GM12878 (cell line): ENCODE data around the gene PCCB. TPM values are rescaled to one million over a fixed set of nuclear protein-coding genes. Genes with fewer than 3 reads are reported as not detected.

ENCODE experiments used
- ATAC-seq: fragments of 200-7000 bp; cut with Tn5 transposase; 3 replicates; pipeline ENCODE4 v1.9.1; 2020; ENCODE audit warnings: mild to moderate bottlenecking, moderate library complexity
- BruUV-seq: library from RNA; stranded (reverse); fragments of 400-500 nt; replicated peaks from 2 replicates; lab custom pipeline; 2021; lab: Mats Ljungman, UMichigan
- CTCF ChIA-PET: fragments of 300-600 bp; sonication (Branson Sonifier 250); formaldehyde crosslinking; extraction: SDS; loops from one replicate; lab custom pipeline; 2021; ENCODE audit warnings: inconsistent platforms; lab: Yijun Ruan, JAX
- POLR2A ChIA-PET: fragments of 350-600 bp; formaldehyde crosslinking; extraction: SDS; loops from one replicate; lab custom pipeline; 2021; ENCODE audit warnings: inconsistent platforms; lab: Charles Lee
- RAD21 ChIA-PET: fragments of 300-600 bp; sonication (Branson Sonifier 250); formaldehyde crosslinking; loops from one replicate; lab custom pipeline; 2023; ENCODE audit warnings: antibody characterized with exemption; ENCODE audit not compliant: unreplicated experiment; lab: Charles Lee
- SMC1A ChIA-PET: fragments of 300-600 bp; sonication (Branson Sonifier 250); formaldehyde crosslinking; loops from one replicate; lab custom pipeline; 2023; ENCODE audit not compliant: unreplicated experiment, uncharacterized antibody; lab: Charles Lee
- DNase-seq: peaks from one replicate; pipeline ENCODE4 v3.0.0-alpha.2; 2011; ENCODE audit warnings: low read depth, low spot score
- FAIRE-seq: peaks from 3 replicates; lab custom pipeline; 2011; peaks lifted over from hg19 to GRCh38; lab: Jason Lieb, UNC
- H2AFZ ChIP-seq: 2 replicates; pipeline ENCODE4 v1.6.0; 2011; ENCODE audit warnings: low read depth, low read length, control low read depth; ENCODE audit not compliant: control insufficient read depth
- H3K27ac ChIP-seq: 2 replicates; pipeline ENCODE4 v1.5.1; 2011; ENCODE audit warnings: control low read depth; ENCODE audit not compliant: control insufficient read depth, insufficient read depth
- H3K27me3 ChIP-seq, 2 experiments: replicated peaks in 1 of 2; 2 replicates each; pipeline versions ENCODE4 v1.6.0 to v1.6.1; 2011; ENCODE audit warnings: low read length in 1 of 2; ENCODE audit not compliant: control insufficient read depth in 2 of 2, insufficient read depth in 2 of 2
- H3K36me3 ChIP-seq, 2 experiments: 2 replicates each; pipeline ENCODE4 v1.5.1; 2011; ENCODE audit warnings: low read length in 1 of 2; ENCODE audit not compliant: control insufficient read depth in 2 of 2, insufficient read depth in 2 of 2
- H3K4me1 ChIP-seq: 2 replicates; pipeline ENCODE4 v1.6.1; 2011; ENCODE audit warnings: mild to moderate bottlenecking, low read length, moderate library complexity, mixed read lengths; ENCODE audit not compliant: control insufficient read depth, insufficient read depth
- H3K4me2 ChIP-seq: 2 replicates; pipeline ENCODE4 v1.6.0; 2011; ENCODE audit warnings: control low read depth; ENCODE audit not compliant: control insufficient read depth, insufficient read depth
- H3K4me3 ChIP-seq: fragments of 200-600 bp; sonication (generic); 2 replicates; pipeline ENCODE4 v1.5.1; 2016
- H3K79me2 ChIP-seq: 2 replicates; pipeline ENCODE4 v1.6.0; 2011; ENCODE audit warnings: low read length; ENCODE audit not compliant: control insufficient read depth, insufficient read depth
- H3K9ac ChIP-seq: 2 replicates; pipeline ENCODE4 v1.8.0; 2011; ENCODE audit warnings: low read length, control low read depth, mixed read lengths; ENCODE audit not compliant: control insufficient read depth, insufficient read depth
- H3K9me3 ChIP-seq: replicated peaks from 3 replicates; pipeline ENCODE4 v1.5.1; 2011; ENCODE audit warnings: mild to moderate bottlenecking, low read length; ENCODE audit not compliant: control insufficient read depth, insufficient read depth
- H4K20me1 ChIP-seq: 2 replicates; pipeline ENCODE4 v1.6.0; 2011; ENCODE audit not compliant: control insufficient read depth, insufficient read depth
- ATF3 ChIP-seq: IDR thresholded peaks from 2 replicates; pipeline ENCODE4 v1.6.1; 2011; ENCODE audit warnings: low read depth, mild to moderate bottlenecking, low read length, moderate library complexity, borderline replicate concordance; ENCODE audit errors: extremely low read depth
- BCL3 ChIP-seq: IDR thresholded peaks from 2 replicates; pipeline ENCODE4 v1.6.1; 2011; ENCODE audit warnings: borderline replicate concordance, low read depth, mild to moderate bottlenecking, moderate library complexity, low read length; ENCODE audit not compliant: insufficient read depth, poor library complexity, severe bottlenecking
- BMI1 ChIP-seq: fragments of 450-650 bp; IDR thresholded peaks from 2 replicates; pipeline ENCODE4 v1.6.1; 2016; ENCODE audit warnings: mild to moderate bottlenecking, moderate library complexity, borderline replicate concordance
- CEBPB ChIP-seq, 2 experiments: fragments of 150-350 bp in 1 of 2; IDR thresholded peaks; 2 replicates each; pipeline ENCODE4 v1.6.1; 2012 to 2014; ENCODE audit warnings: low read depth in 2 of 2, low read length in 2 of 2, borderline replicate concordance in 1 of 2, inconsistent platforms in 1 of 2
- CREB1 ChIP-seq: IDR thresholded peaks from 2 replicates; pipeline ENCODE4 v1.6.1; 2012; ENCODE audit warnings: low read depth, mild to moderate bottlenecking, inconsistent platforms
- DPF2 ChIP-seq: fragments of 450-650 bp; IDR thresholded peaks from 2 replicates; pipeline ENCODE4 v1.6.1; 2017; ENCODE audit warnings: mild to moderate bottlenecking
- NFIC ChIP-seq: IDR thresholded peaks from 2 replicates; pipeline ENCODE4 v1.6.1; 2012; ENCODE audit warnings: low read depth, mild to moderate bottlenecking, inconsistent platforms, low read length, moderate library complexity
- PAX5 ChIP-seq: IDR thresholded peaks from 2 replicates; pipeline ENCODE4 v1.6.1; 2011; ENCODE audit warnings: low read depth, low read length, borderline replicate concordance
- YY1 ChIP-seq: IDR thresholded peaks from 2 replicates; pipeline ENCODE4 v1.6.1; 2011; ENCODE audit warnings: low read depth, mild to moderate bottlenecking, low read length
- ZNF384 ChIP-seq: IDR thresholded peaks from 2 replicates; pipeline ENCODE4 v1.6.1; 2012; ENCODE audit warnings: low read depth, mild to moderate bottlenecking, low read length, improper control_type of control experiment, borderline replicate concordance
- ZZZ3 ChIP-seq: IDR thresholded peaks from 2 replicates; pipeline ENCODE4 v1.6.1; 2011; ENCODE audit warnings: low read depth; ENCODE audit not compliant: control insufficient read depth, insufficient read length
- WGBS: methylation state at CpG from one replicate; pipeline ENCODE4 v1.1.6; 2016; ENCODE audit warnings: low lambda C conversion rate; ENCODE audit not compliant: insufficient replicate concordance, insufficient coverage; ENCODE audit errors: missing lambda C conversion rate; 5-methylcytosine and 5-hydroxymethylcytosine counted together
- in situ Hi-C: fragments of 300-500 bp; cut with MboI; formaldehyde crosslinking; loops from 9 replicates; pipeline ENCODE4 v1.14.3; 2018; ENCODE audit warnings: mixed read lengths
- intact Hi-C: fragments of 100-400 bp; cut with micrococcal nuclease; formaldehyde crosslinking; loops from one replicate; pipeline ENCODE4 v1.14.2; 2022; ENCODE audit not compliant: unreplicated experiment
- polyA plus RNA-seq, 11 experiments: library from polyadenylated mRNA; depleted of rRNA in 4 of 11; unstranded in 6 of 11; stranded (reverse) in 5 of 11; fragments of >200 nt; fragmentation: Nextera tagmentation in 4 of 11; fragmentation: Illumina TruSeq in 1 of 11; extraction: Ambion mirVana in 4 of 11; extraction: Trizol in 1 of 11; gene quantifications; 1 replicate in 1 of 11; 2 replicates in 10 of 11; pipeline versions ENCODE4 v1.2.1 to v1.2.3, GENCODE V29; 2011 to 2016; ENCODE audit warnings: inconsistent platforms in 2 of 11, missing spikeins in 2 of 11, low read depth in 1 of 11
- total RNA-seq, 4 experiments: library from RNA; depleted of rRNA in 3 of 4; stranded (reverse); fragments of >200 nt in 3 of 4; fragmentation: Illumina TruSeq in 1 of 4; extraction: Trizol in 1 of 4; gene quantifications; 2 replicates each; pipeline versions ENCODE4 v1.2.1 to v1.2.3, GENCODE V29; 2013 to 2021
- TF ChIP-seq, protein P1 (sequence below): IDR thresholded peaks from 2 replicates; pipeline ENCODE4 v1.6.1; 2012; ENCODE audit warnings: low read depth, low read length, improper control_type of control experiment

Gene PCCB
- total and polyA plus RNA-seq, 10 of the 15 experiments (the other 5 are each of a cell fraction or from before 2014, with no cell fraction given) = 67.2 to 133 (median 86.9) TPM

DNA sequence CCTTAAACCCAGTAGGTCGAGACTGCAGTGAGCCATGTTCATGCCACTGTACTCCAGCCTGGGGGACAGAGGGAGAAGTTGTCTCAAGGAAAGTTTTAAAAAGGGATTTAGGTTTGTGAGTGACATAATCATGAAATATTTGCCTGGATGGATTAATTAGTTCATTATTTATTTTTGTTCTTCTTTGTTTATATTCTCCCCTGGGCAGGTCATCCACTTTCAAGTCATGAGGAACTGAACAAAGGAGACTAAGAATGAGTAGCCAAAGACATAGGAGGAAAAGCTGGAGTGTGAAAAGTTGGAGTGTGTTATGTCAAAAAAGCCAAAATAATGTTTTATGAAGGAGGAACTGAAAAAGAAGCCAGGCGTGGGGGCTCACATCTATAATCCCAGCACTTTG lies 17.7 kb upstream of the PCCB start:
- in situ Hi-C loops (no loop called here), intact Hi-C loops (no loop called here)
- H3K4me2 ChIP-seq = no peak overlapping the region
- no peak overlapping the region for H3K27ac ChIP-seq
- BruUV-seq = no TSS peak
- no peak overlapping the region for H3K9ac ChIP-seq
- H4K20me1 ChIP-seq = no peaks in the 10 kb centered on the region
- ChIA-PET POLR2A (no interaction called here), RAD21 (no interaction called here), CTCF (no interaction called here), SMC1A (no interaction called here)
- no peaks in the 10 kb centered on the region; a peak in 1 of 4 replicates for H3K27me3 ChIP-seq
- no peaks in the 10 kb centered on the region for H3K79me2 ChIP-seq
- no peak for ATAC-seq
- no peaks in the 10 kb centered on the region for H3K4me1 ChIP-seq
- DNase-seq = no peak
- no peak overlapping the region for H3K4me3 ChIP-seq
- H3K36me3 ChIP-seq = no peaks in the 10 kb centered on the region
- no peaks in the 10 kb centered on the region for H3K9me3 ChIP-seq
- no peak for FAIRE-seq
- WGBS = 4% methylated on average over 2 of the region's 2 CpGs
- H2AFZ ChIP-seq = no peak overlapping the region
- no peak for TF ChIP-seq CEBPB (IDR thresholded peaks at IDR 0.05; ENCODE audit: borderline replicate concordance in 1 of 2, low read depth in 2 of 2, low read length in 2 of 2)
- TF ChIP-seq CREB1 = no peak
- TF ChIP-seq PAX5 = no peak
- TF ChIP-seq ATF3 = no peak
- no peak for TF ChIP-seq YY1
- TF ChIP-seq BCL3 = no peak
- no peak for TF ChIP-seq NFIC
- TF ChIP-seq DPF2 = no peak
- TF ChIP-seq ZNF384 = no peak
- TF ChIP-seq, protein P1, sequence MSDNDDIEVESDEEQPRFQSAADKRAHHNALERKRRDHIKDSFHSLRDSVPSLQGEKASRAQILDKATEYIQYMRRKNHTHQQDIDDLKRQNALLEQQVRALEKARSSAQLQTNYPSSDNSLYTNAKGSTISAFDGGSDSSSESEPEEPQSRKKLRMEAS = no peak
- no peak for TF ChIP-seq BMI1
- no peak for TF ChIP-seq ZZZ3
